HEK293 (cell line): ENCODE results near the gene NEK2.

Experiments used
- MYNN ChIP-seq: fragments of 450-650 bp; formaldehyde crosslinking; IDR thresholded peaks from 2 replicates; pipeline ENCODE4 v1.5.1; 2016; ENCODE audit warnings: missing biosample characterization, missing genetic modification characterization, borderline replicate concordance
- OVOL3 ChIP-seq: fragments of 450-650 bp; formaldehyde crosslinking; IDR thresholded peaks from 2 replicates; pipeline ENCODE4 v1.5.1; 2016; ENCODE audit warnings: missing biosample characterization, missing genetic modification characterization
- SCRT2 ChIP-seq: fragments of 450-650 bp; formaldehyde crosslinking; IDR thresholded peaks from 2 replicates; pipeline ENCODE4 v1.5.1; 2016; ENCODE audit warnings: missing biosample characterization, missing genetic modification characterization
- ZIC2 ChIP-seq: fragments of 450-650 bp; formaldehyde crosslinking; IDR thresholded peaks from 2 replicates; pipeline ENCODE4 v1.5.1; 2016; ENCODE audit warnings: missing biosample characterization, missing genetic modification characterization
- ZNF146 ChIP-seq: fragments of 450-650 bp; formaldehyde crosslinking; IDR thresholded peaks from 2 replicates; pipeline ENCODE4 v1.5.1; 2016; ENCODE audit warnings: missing biosample characterization, missing genetic modification characterization
- ZNF155 ChIP-seq: fragments of 450-650 bp; formaldehyde crosslinking; IDR thresholded peaks from 2 replicates; pipeline ENCODE4 v1.5.1; 2016; ENCODE audit warnings: missing biosample characterization, missing genetic modification characterization
- ZNF174 ChIP-seq: fragments of 450-650 bp; formaldehyde crosslinking; IDR thresholded peaks from 2 replicates; pipeline ENCODE4 v1.5.0; 2017; ENCODE audit warnings: missing biosample characterization, mild to moderate bottlenecking, missing genetic modification characterization
- ZNF211 ChIP-seq: fragments of 450-650 bp; formaldehyde crosslinking; IDR thresholded peaks from 2 replicates; pipeline ENCODE4 v1.5.1; 2016; ENCODE audit warnings: low read depth, missing biosample characterization, missing genetic modification characterization
- ZNF23 ChIP-seq: fragments of 450-650 bp; formaldehyde crosslinking; IDR thresholded peaks from 2 replicates; pipeline ENCODE4 v1.5.1; 2016; ENCODE audit warnings: missing biosample characterization, missing genetic modification characterization, borderline replicate concordance
- ZNF24 ChIP-seq: fragments of 450-650 bp; formaldehyde crosslinking; IDR thresholded peaks from 2 replicates; pipeline ENCODE4 v1.5.1; 2016; ENCODE audit warnings: missing biosample characterization, missing genetic modification characterization
- ZNF302 ChIP-seq: fragments of 450-650 bp; formaldehyde crosslinking; IDR thresholded peaks from 2 replicates; pipeline ENCODE4 v1.5.1; 2016; ENCODE audit warnings: missing biosample characterization, missing genetic modification characterization, low read depth
- ZNF311 ChIP-seq: fragments of 450-650 bp; formaldehyde crosslinking; IDR thresholded peaks from 2 replicates; pipeline ENCODE4 v1.5.1; 2017; ENCODE audit warnings: missing biosample characterization, missing genetic modification characterization, borderline replicate concordance
- ZNF341 ChIP-seq: fragments of 450-650 bp; formaldehyde crosslinking; IDR thresholded peaks from 2 replicates; pipeline ENCODE4; 2016; ENCODE audit warnings: low read depth, missing biosample characterization, missing genetic modification characterization
- ZNF416 ChIP-seq: fragments of 450-650 bp; formaldehyde crosslinking; IDR thresholded peaks from 2 replicates; pipeline ENCODE4 v1.5.1; 2016; ENCODE audit warnings: missing biosample characterization, missing genetic modification characterization
- ZNF449 ChIP-seq: fragments of 450-650 bp; formaldehyde crosslinking; IDR thresholded peaks from 2 replicates; pipeline ENCODE4 v1.5.1; 2017; ENCODE audit warnings: missing biosample characterization, mild to moderate bottlenecking, missing genetic modification characterization, moderate library complexity
- ZNF529 ChIP-seq: fragments of 450-650 bp; formaldehyde crosslinking; IDR thresholded peaks from 2 replicates; pipeline ENCODE4 v1.5.1; 2017; ENCODE audit warnings: missing genetic modification characterization, missing biosample characterization; ENCODE audit not compliant: insufficient replicate concordance
- ZNF544 ChIP-seq: fragments of 450-650 bp; formaldehyde crosslinking; IDR thresholded peaks from 2 replicates; pipeline ENCODE4 v1.5.0; 2017; ENCODE audit warnings: missing biosample characterization, missing genetic modification characterization
- ZNF558 ChIP-seq: fragments of 450-650 bp; formaldehyde crosslinking; IDR thresholded peaks from 2 replicates; pipeline ENCODE4 v1.5.1; 2016; ENCODE audit warnings: missing biosample characterization, missing genetic modification characterization
- ZNF623 ChIP-seq: fragments of 450-650 bp; formaldehyde crosslinking; IDR thresholded peaks from 2 replicates; pipeline ENCODE4 v1.5.1; 2016; ENCODE audit warnings: missing biosample characterization, missing genetic modification characterization
- ZNF660 ChIP-seq: fragments of 450-650 bp; IDR thresholded peaks from 2 replicates; pipeline ENCODE4 v1.5.1; 2018; ENCODE audit warnings: missing biosample characterization, mild to moderate bottlenecking, missing genetic modification characterization
- ZNF677 ChIP-seq: fragments of 450-650 bp; IDR thresholded peaks from 2 replicates; pipeline ENCODE4 v1.5.0; 2018; ENCODE audit warnings: missing biosample characterization, mild to moderate bottlenecking, missing genetic modification characterization, moderate library complexity
- ZNF785 ChIP-seq: fragments of 450-650 bp; formaldehyde crosslinking; IDR thresholded peaks from 2 replicates; pipeline ENCODE4 v1.5.1; 2016; ENCODE audit warnings: missing biosample characterization, missing genetic modification characterization
- ZNF792 ChIP-seq: fragments of 450-650 bp; formaldehyde crosslinking; IDR thresholded peaks from 2 replicates; pipeline ENCODE4 v1.5.1; 2016; ENCODE audit warnings: missing biosample characterization, missing genetic modification characterization
- ZNF843 ChIP-seq: fragments of 450-650 bp; formaldehyde crosslinking; IDR thresholded peaks from 2 replicates; pipeline ENCODE4 v1.5.1; 2016; ENCODE audit warnings: missing biosample characterization, missing genetic modification characterization
- ZSCAN16 ChIP-seq: fragments of 450-650 bp; formaldehyde crosslinking; IDR thresholded peaks from 2 replicates; pipeline ENCODE4 v1.5.1; 2016; ENCODE audit warnings: missing biosample characterization, missing genetic modification characterization
- ZSCAN30 ChIP-seq: fragments of 450-650 bp; IDR thresholded peaks from 2 replicates; pipeline ENCODE4 v1.5.1; 2018; ENCODE audit warnings: missing biosample characterization, mild to moderate bottlenecking, missing genetic modification characterization, moderate library complexity
- ZSCAN5A ChIP-seq: fragments of 450-650 bp; formaldehyde crosslinking; IDR thresholded peaks from 2 replicates; pipeline ENCODE4 v1.5.1; 2016; ENCODE audit warnings: missing biosample characterization, missing genetic modification characterization
- TF ChIP-seq, protein P1 (sequence below): fragments of 450-650 bp; formaldehyde crosslinking; IDR thresholded peaks from 2 replicates; pipeline ENCODE4 v1.5.1; 2016; ENCODE audit warnings: missing biosample characterization, missing genetic modification characterization
- TF ChIP-seq, protein P2 (sequence below): fragments of 450-650 bp; formaldehyde crosslinking; optimal IDR thresholded peaks from 2 replicates; pipeline ENCODE3; 2016; ENCODE audit warnings: missing biosample characterization, mild to moderate bottlenecking, missing genetic modification characterization
- TF ChIP-seq, protein P3 (sequence below): fragments of 450-650 bp; formaldehyde crosslinking; IDR thresholded peaks from 2 replicates; pipeline ENCODE4 v1.5.1; 2016; ENCODE audit warnings: missing biosample characterization, missing genetic modification characterization
- TF ChIP-seq, protein P4 (sequence below): fragments of 450-650 bp; formaldehyde crosslinking; IDR thresholded peaks from 2 replicates; pipeline ENCODE4 v1.5.1; 2016; ENCODE audit warnings: missing biosample characterization, missing genetic modification characterization

NEK2 gene

GRCh38 chr1:211643324-211644212, 31.9 kb downstream of the NEK2 start (continued):
- TF ChIP-seq ZNF311 (no peak), ZNF341 (no peak), ZNF843 (tag by site-specific recombination) (no peak), ZNF677 (tag by site-specific recombination) (no peak), ZNF416 (tag by site-specific recombination) (no peak), ZNF146 (tag by site-specific recombination) (no peak), ZNF660 (tag by site-specific recombination) (peak; percentile 83), ZIC2 (tag by site-specific recombination) (no peak; the same call in 1 of the 2 replicates), ZNF211 (tag by site-specific recombination) (no peak), ZSCAN16 (tag by site-specific recombination) (no peak), MYNN (tag by site-specific recombination) (no peak), ZSCAN30 (tag by site-specific recombination) (0 out of 2 replicates have a peak, but pooled peaks have one; percentile 24), ZNF155 (tag by site-specific recombination) (no peak), ZNF623 (tag by site-specific recombination) (no peak), OVOL3 (tag by site-specific recombination) (no peak), ZNF558 (tag by site-specific recombination) (no peak), ZNF544 (no peak), ZNF302 (tag by site-specific recombination) (no peak), ZNF23 (tag by site-specific recombination) (no peak), ZNF792 (tag by site-specific recombination) (no peak), ZNF449 (tag by site-specific recombination) (no peak), ZSCAN5A (no peak), ZNF529 (tag by site-specific recombination) (no peak), ZNF174 (tag by site-specific recombination) (no peak), SCRT2 (tag by site-specific recombination) (peak; percentile 96), ZNF785 (tag by site-specific recombination) (no peak), ZNF24 (tag by site-specific recombination) (no peak)
- TF ChIP-seq, protein P1, sequence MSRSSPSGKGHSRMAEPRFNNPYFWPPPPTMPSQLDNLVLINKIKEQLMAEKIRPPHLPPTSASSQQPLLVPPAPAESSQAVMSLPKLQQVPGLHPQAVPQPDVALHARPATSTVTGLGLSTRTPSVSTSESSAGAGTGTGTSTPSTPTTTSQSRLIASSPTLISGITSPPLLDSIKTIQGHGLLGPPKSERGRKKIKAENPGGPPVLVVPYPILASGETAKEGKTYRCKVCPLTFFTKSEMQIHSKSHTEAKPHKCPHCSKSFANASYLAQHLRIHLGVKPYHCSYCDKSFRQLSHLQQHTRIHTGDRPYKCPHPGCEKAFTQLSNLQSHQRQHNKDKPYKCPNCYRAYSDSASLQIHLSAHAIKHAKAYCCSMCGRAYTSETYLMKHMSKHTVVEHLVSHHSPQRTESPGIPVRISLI (tag by site-specific recombination): no peak
- TF ChIP-seq, protein P2, sequence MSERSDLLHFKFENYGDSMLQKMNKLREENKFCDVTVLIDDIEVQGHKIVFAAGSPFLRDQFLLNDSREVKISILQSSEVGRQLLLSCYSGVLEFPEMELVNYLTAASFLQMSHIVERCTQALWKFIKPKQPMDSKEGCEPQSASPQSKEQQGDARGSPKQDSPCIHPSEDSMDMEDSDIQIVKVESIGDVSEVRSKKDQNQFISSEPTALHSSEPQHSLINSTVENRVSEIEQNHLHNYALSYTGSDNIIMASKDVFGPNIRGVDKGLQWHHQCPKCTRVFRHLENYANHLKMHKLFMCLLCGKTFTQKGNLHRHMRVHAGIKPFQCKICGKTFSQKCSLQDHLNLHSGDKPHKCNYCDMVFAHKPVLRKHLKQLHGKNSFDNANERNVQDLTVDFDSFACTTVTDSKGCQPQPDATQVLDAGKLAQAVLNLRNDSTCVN (tag by site-specific recombination): no peak
- TF ChIP-seq, protein P3, sequence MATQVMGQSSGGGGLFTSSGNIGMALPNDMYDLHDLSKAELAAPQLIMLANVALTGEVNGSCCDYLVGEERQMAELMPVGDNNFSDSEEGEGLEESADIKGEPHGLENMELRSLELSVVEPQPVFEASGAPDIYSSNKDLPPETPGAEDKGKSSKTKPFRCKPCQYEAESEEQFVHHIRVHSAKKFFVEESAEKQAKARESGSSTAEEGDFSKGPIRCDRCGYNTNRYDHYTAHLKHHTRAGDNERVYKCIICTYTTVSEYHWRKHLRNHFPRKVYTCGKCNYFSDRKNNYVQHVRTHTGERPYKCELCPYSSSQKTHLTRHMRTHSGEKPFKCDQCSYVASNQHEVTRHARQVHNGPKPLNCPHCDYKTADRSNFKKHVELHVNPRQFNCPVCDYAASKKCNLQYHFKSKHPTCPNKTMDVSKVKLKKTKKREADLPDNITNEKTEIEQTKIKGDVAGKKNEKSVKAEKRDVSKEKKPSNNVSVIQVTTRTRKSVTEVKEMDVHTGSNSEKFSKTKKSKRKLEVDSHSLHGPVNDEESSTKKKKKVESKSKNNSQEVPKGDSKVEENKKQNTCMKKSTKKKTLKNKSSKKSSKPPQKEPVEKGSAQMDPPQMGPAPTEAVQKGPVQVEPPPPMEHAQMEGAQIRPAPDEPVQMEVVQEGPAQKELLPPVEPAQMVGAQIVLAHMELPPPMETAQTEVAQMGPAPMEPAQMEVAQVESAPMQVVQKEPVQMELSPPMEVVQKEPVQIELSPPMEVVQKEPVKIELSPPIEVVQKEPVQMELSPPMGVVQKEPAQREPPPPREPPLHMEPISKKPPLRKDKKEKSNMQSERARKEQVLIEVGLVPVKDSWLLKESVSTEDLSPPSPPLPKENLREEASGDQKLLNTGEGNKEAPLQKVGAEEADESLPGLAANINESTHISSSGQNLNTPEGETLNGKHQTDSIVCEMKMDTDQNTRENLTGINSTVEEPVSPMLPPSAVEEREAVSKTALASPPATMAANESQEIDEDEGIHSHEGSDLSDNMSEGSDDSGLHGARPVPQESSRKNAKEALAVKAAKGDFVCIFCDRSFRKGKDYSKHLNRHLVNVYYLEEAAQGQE (tag by site-specific recombination): no peak
- TF ChIP-seq, protein P4, sequence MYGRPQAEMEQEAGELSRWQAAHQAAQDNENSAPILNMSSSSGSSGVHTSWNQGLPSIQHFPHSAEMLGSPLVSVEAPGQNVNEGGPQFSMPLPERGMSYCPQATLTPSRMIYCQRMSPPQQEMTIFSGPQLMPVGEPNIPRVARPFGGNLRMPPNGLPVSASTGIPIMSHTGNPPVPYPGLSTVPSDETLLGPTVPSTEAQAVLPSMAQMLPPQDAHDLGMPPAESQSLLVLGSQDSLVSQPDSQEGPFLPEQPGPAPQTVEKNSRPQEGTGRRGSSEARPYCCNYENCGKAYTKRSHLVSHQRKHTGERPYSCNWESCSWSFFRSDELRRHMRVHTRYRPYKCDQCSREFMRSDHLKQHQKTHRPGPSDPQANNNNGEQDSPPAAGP (tag by site-specific recombination): no peak
